Measurements from ENCODE around the gene GEMIN5.
"Not testable (repeated sequence)": the region's sequence is repeated elsewhere in the genome, so short reads cannot be mapped to it uniquely, and the experiment has no call there.

GEMIN5 gene

DNA sequence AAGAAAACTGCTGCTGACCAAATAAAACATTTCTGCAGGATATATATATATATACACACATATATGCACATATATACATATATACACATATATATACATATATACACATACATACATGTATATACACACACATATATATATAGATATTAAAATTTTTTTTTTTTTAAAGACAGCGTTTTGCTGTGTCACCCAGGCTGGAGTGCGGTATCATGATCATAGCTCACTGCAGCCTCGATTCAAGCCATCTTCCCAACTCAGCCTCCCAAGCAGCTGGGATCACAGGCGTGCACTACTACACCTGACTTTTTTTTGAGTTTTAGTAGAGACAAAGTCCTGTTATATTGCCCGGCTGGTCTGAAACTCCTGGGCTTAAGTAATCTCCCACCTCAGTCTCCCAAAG, 5.5 kb upstream of the GEMIN5 start:
- DNase-seq (ENCODE audit: low read depth in 2 of 2), result no peak
- TF ChIP-seq, protein P1, sequence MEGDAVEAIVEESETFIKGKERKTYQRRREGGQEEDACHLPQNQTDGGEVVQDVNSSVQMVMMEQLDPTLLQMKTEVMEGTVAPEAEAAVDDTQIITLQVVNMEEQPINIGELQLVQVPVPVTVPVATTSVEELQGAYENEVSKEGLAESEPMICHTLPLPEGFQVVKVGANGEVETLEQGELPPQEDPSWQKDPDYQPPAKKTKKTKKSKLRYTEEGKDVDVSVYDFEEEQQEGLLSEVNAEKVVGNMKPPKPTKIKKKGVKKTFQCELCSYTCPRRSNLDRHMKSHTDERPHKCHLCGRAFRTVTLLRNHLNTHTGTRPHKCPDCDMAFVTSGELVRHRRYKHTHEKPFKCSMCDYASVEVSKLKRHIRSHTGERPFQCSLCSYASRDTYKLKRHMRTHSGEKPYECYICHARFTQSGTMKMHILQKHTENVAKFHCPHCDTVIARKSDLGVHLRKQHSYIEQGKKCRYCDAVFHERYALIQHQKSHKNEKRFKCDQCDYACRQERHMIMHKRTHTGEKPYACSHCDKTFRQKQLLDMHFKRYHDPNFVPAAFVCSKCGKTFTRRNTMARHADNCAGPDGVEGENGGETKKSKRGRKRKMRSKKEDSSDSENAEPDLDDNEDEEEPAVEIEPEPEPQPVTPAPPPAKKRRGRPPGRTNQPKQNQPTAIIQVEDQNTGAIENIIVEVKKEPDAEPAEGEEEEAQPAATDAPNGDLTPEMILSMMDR (IDR thresholded peaks at IDR 0.05; ENCODE audit: low read depth, low read length), result no peak
- H3K4me3 ChIP-seq (replicated peaks in 1 of 2; ENCODE audit: low read depth in 2 of 2, low read length in 2 of 2), result no peak overlapping the region

DNA sequence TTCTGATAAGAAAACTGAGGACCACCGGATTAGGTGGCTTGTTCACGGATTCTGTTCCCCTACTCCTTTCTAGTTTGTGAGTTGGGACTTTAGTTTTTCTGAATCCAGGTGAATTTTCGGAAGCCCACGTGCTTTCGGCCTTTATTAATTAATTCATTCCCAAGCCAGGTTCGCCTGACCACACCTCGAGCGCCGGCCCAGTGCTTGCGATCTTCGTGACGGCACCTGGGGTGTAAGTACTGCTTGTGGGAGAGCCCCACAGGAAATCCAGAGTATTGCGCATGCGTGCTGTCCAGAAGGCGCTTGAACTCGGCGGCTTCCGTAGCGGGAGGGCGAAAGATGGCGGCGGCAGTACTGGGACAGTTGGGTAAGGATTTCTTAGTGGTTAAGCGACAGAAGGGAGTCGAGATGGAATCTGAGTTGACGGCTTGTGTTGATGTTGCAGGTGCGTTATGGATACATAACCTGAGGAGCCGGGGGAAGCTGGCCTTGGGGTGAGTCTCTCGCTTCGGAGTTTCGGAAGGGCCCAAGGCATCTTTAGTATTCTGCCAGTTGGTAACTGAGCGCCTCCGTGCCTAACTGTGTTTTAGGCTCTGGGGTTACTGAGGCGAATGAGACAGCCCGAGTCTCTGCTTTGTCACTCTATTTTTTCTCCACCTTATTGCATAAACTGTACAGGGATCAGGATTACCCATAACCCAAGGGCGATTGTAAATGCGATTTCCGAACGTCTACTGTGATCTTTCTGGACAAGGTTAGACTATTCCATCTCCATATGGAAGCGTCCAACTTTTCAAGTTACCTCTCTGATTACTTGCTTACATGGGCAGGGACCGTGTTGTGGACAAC, 3.0 kb upstream of the GEMIN5 start, which contains the start of gene MRPL22:
MRPL22 (plus strand) TSS at position 302 of the 849 bp plus-strand sequence; CDS start at position 340, 38 bp downstream.
- DNase-seq (ENCODE audit: low read depth in 2 of 2), result peak; percentile 96 to 97
- TF ChIP-seq, protein P1 (IDR thresholded peaks at IDR 0.05; ENCODE audit: low read depth, low read length), result no peak
- H3K4me3 ChIP-seq (replicated peaks in 1 of 2; ENCODE audit: low read depth in 2 of 2, low read length in 2 of 2), result peak within 1 kb of the TSS; percentile 63 to 74

DNA sequence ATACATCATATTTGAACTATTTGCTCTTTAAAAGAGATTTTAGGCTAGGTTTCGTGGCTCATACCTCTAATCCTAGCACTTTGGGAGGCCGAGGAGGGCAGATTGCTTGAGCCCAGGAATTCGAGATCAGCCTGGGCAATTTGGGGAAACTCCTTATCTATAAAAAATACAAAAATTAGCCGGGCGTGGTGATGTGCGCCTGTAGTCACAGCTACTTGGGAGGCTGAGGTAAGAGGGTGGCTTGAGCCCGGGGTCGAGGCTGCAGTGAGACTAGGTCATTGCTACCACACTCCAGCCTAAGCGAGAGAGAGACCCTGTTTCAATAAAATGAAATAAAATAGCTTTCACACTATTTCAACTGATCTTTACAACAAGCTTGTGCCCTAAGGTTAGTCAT, 2.4 kb upstream of the GEMIN5 start:
- no peak for DNase-seq (ENCODE audit: low read depth in 2 of 2)
- TF ChIP-seq, protein P1 (IDR thresholded peaks at IDR 0.05; ENCODE audit: low read depth, low read length), result no peak
- peak overlapping the region; percentile 63 to 74 for H3K4me3 ChIP-seq (replicated peaks in 1 of 2; ENCODE audit: low read depth in 2 of 2, low read length in 2 of 2)

DNA sequence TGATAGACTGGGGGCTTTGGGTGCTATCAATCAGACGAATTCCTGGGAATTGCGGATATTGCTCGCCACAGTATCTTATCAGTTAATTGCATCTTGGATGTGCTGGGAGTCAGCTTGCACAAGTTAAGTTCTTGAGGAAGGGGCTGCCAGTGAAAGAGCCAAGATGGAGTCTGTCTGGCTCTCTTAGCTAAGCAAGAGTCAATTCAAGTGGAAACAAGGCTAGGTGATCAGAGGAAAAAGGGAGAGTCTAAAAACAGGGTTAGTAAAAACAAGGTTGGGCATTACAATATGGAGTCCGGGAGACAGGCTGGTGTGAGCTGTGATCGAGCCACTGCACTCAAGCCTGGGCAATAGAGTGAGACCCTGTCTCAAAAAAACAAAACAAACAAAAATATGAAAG, 1.4 kb upstream of the GEMIN5 start:
- H3K4me3 ChIP-seq (replicated peaks in 1 of 2; ENCODE audit: low read depth in 2 of 2, low read length in 2 of 2); DNase-seq (ENCODE audit: low read depth in 2 of 2): not testable (repeated sequence)

DNA sequence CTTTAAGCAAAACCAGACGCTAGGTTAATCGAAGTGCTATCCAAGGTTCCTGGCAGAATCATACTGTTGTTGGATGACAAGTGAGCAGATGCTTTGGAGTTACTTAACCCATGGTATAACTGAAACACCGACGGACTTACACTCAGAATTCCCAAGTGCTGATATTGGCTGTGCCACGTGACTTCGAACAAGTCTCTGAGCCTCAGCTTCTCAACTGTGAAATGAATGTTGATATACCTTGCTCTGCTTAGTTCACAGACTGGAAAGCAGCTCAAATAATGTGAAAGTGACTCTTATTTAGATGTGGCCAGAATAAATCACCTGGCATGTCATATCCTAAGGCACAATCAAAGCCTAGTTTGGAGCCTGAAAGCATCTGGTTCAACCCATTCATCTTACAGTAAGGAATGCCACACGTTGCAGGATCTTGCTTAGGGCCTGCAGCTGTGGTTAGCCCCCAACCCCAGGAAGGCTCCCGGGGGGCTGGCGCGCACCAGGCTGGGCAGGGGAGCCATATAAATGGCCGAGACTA, 759 bp downstream of the GEMIN5 start:
- peak; percentile 3 to 18 for DNase-seq (ENCODE audit: low read depth in 2 of 2)
- TF ChIP-seq, protein P1 (IDR thresholded peaks at IDR 0.05; ENCODE audit: low read depth, low read length), result no peak
- peak overlapping the region; percentile 90 to 94 for H3K4me3 ChIP-seq (replicated peaks in 1 of 2; ENCODE audit: low read depth in 2 of 2, low read length in 2 of 2)

DNA sequence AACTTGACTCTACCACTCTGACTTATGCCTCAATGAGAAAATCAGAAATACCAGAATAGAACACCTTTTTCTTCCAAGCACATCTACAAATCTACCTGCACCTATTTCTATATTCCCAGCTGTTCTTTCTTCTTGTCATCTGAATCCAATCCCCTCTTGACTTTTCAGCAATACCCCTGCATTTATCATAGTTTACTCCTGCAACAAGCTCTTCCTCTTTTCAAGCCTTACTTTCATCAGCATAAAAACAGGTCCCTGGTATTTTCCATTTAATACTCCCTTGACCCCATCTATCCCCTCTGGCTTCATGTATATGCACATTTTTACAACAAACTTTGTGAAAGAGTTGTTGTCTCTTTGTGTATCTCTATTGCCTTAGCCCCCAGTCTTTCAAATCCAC, 3.1 kb downstream of the GEMIN5 start:
- TF ChIP-seq, protein P1 (IDR thresholded peaks at IDR 0.05; ENCODE audit: low read depth, low read length), result no peak
- H3K4me3 ChIP-seq (replicated peaks in 1 of 2; ENCODE audit: low read depth in 2 of 2, low read length in 2 of 2), result no peak overlapping the region
- DNase-seq (ENCODE audit: low read depth in 2 of 2), result no peak

DNA sequence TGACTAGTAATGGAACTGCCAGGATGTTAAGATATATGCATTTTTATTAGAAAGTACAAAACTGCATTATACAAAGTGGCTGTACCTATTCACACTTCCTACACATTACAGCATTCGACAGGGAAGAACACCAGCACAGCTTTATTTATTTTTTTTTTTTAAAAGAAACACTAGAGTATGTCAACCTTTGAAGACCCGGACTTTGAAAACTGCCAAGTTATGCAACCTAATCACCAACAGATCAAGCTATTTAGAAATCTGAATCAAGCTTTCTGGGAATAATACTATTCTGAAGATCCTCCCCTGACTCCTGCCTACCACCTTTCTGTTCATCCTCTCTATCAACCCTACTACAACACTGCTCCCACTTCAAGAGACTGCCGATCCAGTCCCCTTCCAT, 4.5 kb downstream of the GEMIN5 start:
- no peak overlapping the region for H3K4me3 ChIP-seq (replicated peaks in 1 of 2; ENCODE audit: low read depth in 2 of 2, low read length in 2 of 2)
- DNase-seq (ENCODE audit: low read depth in 2 of 2), result no peak
- TF ChIP-seq, protein P1 (IDR thresholded peaks at IDR 0.05; ENCODE audit: low read depth, low read length), result no peak

Measured in cardiac fibroblast (primary cell).